Endothelial cell of umbilical vein (primary cell): ENCODE results near the gene SERPINB2.
A peak's percentile ranks its signal among the peaks of the same experiment; 100 is the strongest.

ENCODE experiments used
- CTCF ChIP-seq, 2 donors: IDR thresholded peaks; 1 replicate in 1 of 2; 2 replicates in 1 of 2; pipeline ENCODE4 v1.5.1; 2011; ENCODE audit warnings: low read length in 2 of 2, mild to moderate bottlenecking in 2 of 2, moderate library complexity in 2 of 2, control low read depth in 1 of 2, inconsistent platforms in 1 of 2, low read depth in 1 of 2; ENCODE audit not compliant: insufficient read depth in 1 of 2; ENCODE audit errors: extremely low read depth in 1 of 2
- EZH2 ChIP-seq: IDR thresholded peaks from 2 replicates; pipeline ENCODE4 v1.6.1; 2012; ENCODE audit warnings: borderline replicate concordance, low read depth, mild to moderate bottlenecking, moderate library complexity, low read length, inconsistent platforms; ENCODE audit not compliant: severe bottlenecking
- FOS ChIP-seq: IDR thresholded peaks from 2 replicates; pipeline ENCODE4 v1.6.1; 2011; ENCODE audit warnings: mild to moderate bottlenecking, low read length, moderate library complexity, borderline replicate concordance; ENCODE audit not compliant: insufficient read depth
- GATA2 ChIP-seq: IDR thresholded peaks from 2 replicates; pipeline ENCODE4 v1.7.0; 2011; ENCODE audit warnings: low read depth, mild to moderate bottlenecking, moderate library complexity, mixed read lengths, low read length; ENCODE audit not compliant: insufficient read length, insufficient read depth
- JUN ChIP-seq: IDR thresholded peaks from 2 replicates; pipeline ENCODE4 v1.6.1; 2011; ENCODE audit warnings: borderline replicate concordance, low read depth; ENCODE audit not compliant: insufficient read length, insufficient read depth
- MAX ChIP-seq: IDR thresholded peaks from 2 replicates; pipeline ENCODE4 v1.6.1; 2011; ENCODE audit not compliant: insufficient read depth, insufficient read length
- MYC ChIP-seq: IDR thresholded peaks from one replicate; pipeline ENCODE4 v1.6.1; 2011; ENCODE audit warnings: mild to moderate bottlenecking, low read depth, low read length
- POLR2A ChIP-seq: IDR thresholded peaks from 2 replicates; pipeline ENCODE4 v1.6.1; 2012; ENCODE audit warnings: low read depth, mild to moderate bottlenecking, control low read depth, low read length
- POLR2AphosphoS5 ChIP-seq: IDR thresholded peaks from 2 replicates; pipeline ENCODE4 v1.6.1; 2012; ENCODE audit warnings: low read depth, mild to moderate bottlenecking, control low read depth, low read length, moderate library complexity; ENCODE audit not compliant: insufficient read depth

- no peak for TF ChIP-seq MAX
- peak; percentile 37 to 59 for TF ChIP-seq CTCF (IDR thresholded peaks at IDR 0.05; ENCODE audit: extremely low read depth in 1 of 2, insufficient read depth in 1 of 2, low read depth in 1 of 2, low read length in 2 of 2)
- TF ChIP-seq POLR2A: no peak
- no peak for TF ChIP-seq EZH2
- TF ChIP-seq POLR2AphosphoS5: no peak
- no peak for TF ChIP-seq MYC
- no peak for TF ChIP-seq GATA2
- no peak for TF ChIP-seq JUN
- no peak for TF ChIP-seq FOS
These were observed 61.7 kb downstream of the SERPINB2 start, which contains the start of gene HMSD for GRCh38 chr18:63949068-63949737.
